ENCODE measurements around the gene LAMA5. TPM values are rescaled to one million over a fixed set of nuclear protein-coding genes. Genes with fewer than 3 reads are reported as not detected.

The LAMA5 gene
- total RNA-seq, 1 donor from 2014 or later = 35.0 TPM

- H3K9me3 Mint-ChIP-seq = no peaks in the 10 kb centered on the region
- TF ChIP-seq CTCF (conservative IDR thresholded peaks at IDR 0.05) = no peak
- peaks cover 3% of the 10 kb centered on the region for H3K36me3 Mint-ChIP-seq (ENCODE audit: low read depth)
These were observed 37.6 kb upstream of the LAMA5 start for GRCh38 chr20:62404761-62405107.

DNA sequence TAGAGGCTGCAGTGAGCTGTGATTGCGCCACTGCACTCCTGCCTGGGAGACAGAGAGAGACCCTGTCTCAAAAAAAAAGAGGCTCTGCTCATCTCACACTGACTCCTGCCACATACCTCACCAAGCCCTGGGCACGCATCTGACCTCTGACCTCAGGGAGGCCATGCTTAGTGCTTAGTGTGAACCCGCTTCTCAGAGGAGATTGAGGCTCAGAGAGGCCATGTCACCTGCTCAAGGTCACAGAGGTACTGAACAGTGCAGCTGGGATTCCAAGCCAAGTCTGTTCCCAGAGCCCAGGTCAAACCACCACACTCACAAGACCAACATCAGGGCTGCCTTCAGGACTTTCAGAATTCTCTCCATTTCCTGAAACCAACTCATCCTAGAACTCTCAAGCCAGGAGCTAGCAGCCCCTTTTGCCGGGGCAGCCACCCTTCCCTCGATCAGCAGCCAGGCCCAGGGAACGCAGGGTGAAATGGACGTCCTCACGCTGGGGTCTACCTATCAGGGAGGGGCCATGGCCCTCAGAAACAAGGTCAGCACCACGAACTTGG lies 37.1 kb upstream of the LAMA5 start:
- Mint-ChIP-seq H3K27ac (ENCODE audit: unreplicated experiment) (no peak overlapping the region), H3K4me3 (peak overlapping the region; percentile 74), H3K4me1 (peaks cover 11% of the 10 kb centered on the region), H3K9me3 (no peaks in the 10 kb centered on the region), H3K36me3 (ENCODE audit: low read depth) (peaks cover 3% of the 10 kb centered on the region), H3K27me3 (ENCODE audit: low read depth) (no peaks in the 10 kb centered on the region)
- no peak for TF ChIP-seq CTCF (conservative IDR thresholded peaks at IDR 0.05)
- no peak for DNase-seq (ENCODE audit: low read depth, low spot score)

More at GRCh38 chr20:62404761-62405107, 37.6 kb upstream of the LAMA5 start:
- H3K27ac Mint-ChIP-seq (ENCODE audit: unreplicated experiment) = no peak overlapping the region
- no peak overlapping the region for H3K4me3 Mint-ChIP-seq
- H3K4me1 Mint-ChIP-seq = peaks cover 11% of the 10 kb centered on the region
- no peak for DNase-seq (ENCODE audit: low read depth, low spot score)
- peaks cover 5% of the 10 kb centered on the region for H3K27me3 Mint-ChIP-seq (ENCODE audit: low read depth)

- no peak for DNase-seq (ENCODE audit: low read depth, low spot score)
- H3K36me3 Mint-ChIP-seq (ENCODE audit: low read depth) = peaks cover 3% of the 10 kb centered on the region
- no peak for TF ChIP-seq CTCF (conservative IDR thresholded peaks at IDR 0.05)
- H3K4me3 Mint-ChIP-seq = peak overlapping the region; percentile 74
- H3K4me1 Mint-ChIP-seq = peaks cover 11% of the 10 kb centered on the region
- H3K27me3 Mint-ChIP-seq (ENCODE audit: low read depth) = no peaks in the 10 kb centered on the region
- H3K27ac Mint-ChIP-seq (ENCODE audit: unreplicated experiment) = no peak overlapping the region
- no peaks in the 10 kb centered on the region for H3K9me3 Mint-ChIP-seq
These were observed 36.2 kb upstream of the LAMA5 start for GRCh38 chr20:62403331-62403730.

GRCh38 chr20:62402456-62403150 lies 35.5 kb upstream of the LAMA5 start:
- TF ChIP-seq CTCF (conservative IDR thresholded peaks at IDR 0.05) = no peak

GRCh38 chr20:62401331-62401779 lies 34.2 kb upstream of the LAMA5 start:
- Mint-ChIP-seq H3K4me3 (no peak overlapping the region), H3K4me1 (peaks cover 11% of the 10 kb centered on the region), H3K9me3 (no peaks in the 10 kb centered on the region), H3K27me3 (ENCODE audit: low read depth) (no peaks in the 10 kb centered on the region), H3K27ac (ENCODE audit: unreplicated experiment) (no peak overlapping the region), H3K36me3 (ENCODE audit: low read depth) (peaks cover 12% of the 10 kb centered on the region)
- peak; percentile 46 for TF ChIP-seq CTCF (conservative IDR thresholded peaks at IDR 0.05)
- DNase-seq (ENCODE audit: low read depth, low spot score) = no peak

More at GRCh38 chr20:62402456-62403150, 35.5 kb upstream of the LAMA5 start:
- Mint-ChIP-seq H3K4me3 (peak overlapping the region; percentile 47), H3K27ac (ENCODE audit: unreplicated experiment) (no peak overlapping the region), H3K36me3 (ENCODE audit: low read depth) (peaks cover 8% of the 10 kb centered on the region), H3K4me1 (peaks cover 11% of the 10 kb centered on the region), H3K9me3 (no peaks in the 10 kb centered on the region), H3K27me3 (ENCODE audit: low read depth) (no peaks in the 10 kb centered on the region)
- DNase-seq (ENCODE audit: low read depth, low spot score) = no peak
